HG03135 (cell line): ENCODE data around the gene OTOL1.
"Not testable (repeated sequence)": the region's sequence is repeated elsewhere in the genome, so short reads cannot be mapped to it uniquely, and the experiment has no call there.

Experiments
- ATAC-seq: cut with Tn5 transposase; IDR thresholded peaks from one replicate; pipeline ENCODE4 v1.9.1; 2021; ENCODE audit warnings: mild to moderate bottlenecking, moderate library complexity; ENCODE audit not compliant: unreplicated experiment

The OTOL1 gene

GRCh38 chr3:161496508-161496907 lies at the start of gene OTOL1:
Gene OTOL1 (plus strand): TSS chr3:161496808. CDS start chr3:161496808, 0 bp downstream.
- no peak for ATAC-seq

DNA sequence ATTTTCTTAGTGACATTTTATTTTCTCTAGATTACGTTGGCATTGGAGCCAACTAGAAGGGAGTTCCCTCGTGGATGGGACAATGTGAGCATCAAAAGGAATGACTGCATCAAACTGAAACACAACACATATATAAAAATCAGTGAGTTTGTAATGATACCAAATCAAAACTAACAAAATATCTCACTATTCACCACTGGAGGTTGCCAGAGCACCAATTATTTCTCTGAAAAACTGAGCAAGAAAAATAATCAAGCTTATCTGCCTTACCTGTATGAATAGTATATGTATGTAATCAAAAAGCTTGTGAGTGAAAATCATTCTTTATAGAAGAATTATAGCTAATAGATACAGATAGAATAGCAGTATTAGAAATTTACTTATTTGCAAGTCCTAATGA lies 46.8 kb upstream of the OTOL1 start:
- ATAC-seq, result no peak

DNA sequence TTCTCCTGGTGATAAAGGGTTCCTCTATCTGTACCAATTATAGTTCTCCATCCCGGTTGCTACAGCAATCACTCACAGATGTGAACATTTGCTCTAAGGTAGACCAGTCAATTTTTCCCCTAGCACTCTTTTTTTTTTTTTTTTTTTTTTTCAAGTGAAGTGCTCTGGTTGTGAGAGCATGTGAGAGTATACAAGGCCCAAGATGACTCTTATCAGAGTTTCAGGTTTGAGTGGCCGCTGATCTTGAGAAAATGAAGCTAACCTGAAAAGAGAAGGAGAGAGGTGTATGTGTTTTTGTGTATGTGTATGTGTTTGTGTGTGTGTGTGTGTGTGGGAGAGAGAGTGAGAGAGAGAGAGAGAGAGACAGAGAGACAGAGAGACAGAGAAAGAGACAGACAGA lies 44.4 kb upstream of the OTOL1 start:
- no peak for ATAC-seq

DNA sequence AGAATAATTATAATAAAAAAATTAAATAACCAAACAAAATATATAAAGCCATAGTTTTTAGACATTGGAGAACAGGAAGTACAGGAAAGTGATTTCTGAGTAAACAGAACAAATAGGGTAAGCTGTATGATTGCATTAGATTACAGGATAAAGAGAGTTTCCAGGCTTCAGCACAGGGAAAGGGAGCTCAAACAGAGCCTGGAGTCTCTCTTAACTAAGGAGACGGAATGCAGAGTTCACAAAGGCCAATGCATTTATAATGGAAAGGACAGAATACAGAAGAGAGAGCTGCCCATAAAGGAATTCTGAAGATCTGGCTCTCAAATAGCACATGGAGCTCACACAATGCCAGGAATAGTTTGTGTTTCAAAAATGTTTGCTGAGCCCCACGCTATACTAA lies 42.0 kb upstream of the OTOL1 start:
- no peak for ATAC-seq

- no peak for ATAC-seq
These were observed 40.6 kb upstream of the OTOL1 start for GRCh38 chr3:161455962-161456361.

GRCh38 chr3:161462138-161462537 lies 34.5 kb upstream of the OTOL1 start:
- no peak for ATAC-seq

GRCh38 chr3:161471211-161471610 lies 25.4 kb upstream of the OTOL1 start:
- no peak for ATAC-seq

DNA sequence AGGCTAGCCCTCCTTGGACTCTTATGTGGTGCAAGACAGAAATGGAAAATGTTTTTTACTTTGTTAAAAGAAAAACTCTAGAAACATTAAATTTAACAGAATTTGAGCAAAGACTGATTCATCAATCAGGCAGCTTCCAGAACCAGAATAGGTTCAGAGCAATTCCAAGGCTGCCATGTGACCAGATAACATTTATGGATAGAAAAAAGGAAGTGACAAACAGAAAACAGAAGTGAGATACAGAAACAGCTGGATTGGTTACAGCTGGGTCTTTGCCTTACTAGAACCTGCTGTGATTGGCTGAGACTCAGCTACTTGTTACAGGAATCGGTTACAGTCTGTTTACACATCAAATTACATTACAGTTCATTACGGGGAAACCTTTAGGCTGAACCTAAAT lies 22.5 kb upstream of the OTOL1 start:
- no peak for ATAC-seq

DNA sequence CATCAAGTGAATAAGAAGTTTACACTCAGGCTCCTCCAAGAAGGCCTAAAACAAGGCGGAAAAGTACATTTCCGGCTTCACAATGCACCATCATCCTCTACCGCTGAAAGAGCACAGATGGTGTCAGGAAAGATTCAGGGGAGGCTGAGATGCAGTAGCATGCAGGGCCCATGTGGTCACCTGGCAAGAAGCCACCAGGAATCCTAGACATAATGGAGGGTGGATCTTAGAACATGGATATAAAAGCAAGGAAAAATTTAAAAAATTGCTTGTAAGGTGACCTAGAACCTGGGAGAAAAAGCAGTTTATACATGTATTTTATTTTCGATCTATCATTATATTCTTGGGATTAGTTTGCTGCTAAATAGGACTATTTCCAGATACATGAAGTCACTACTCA lies 21.9 kb upstream of the OTOL1 start:
- no peak for ATAC-seq

- ATAC-seq, result no peak
These were observed 21.4 kb upstream of the OTOL1 start for GRCh38 chr3:161475206-161475605.

DNA sequence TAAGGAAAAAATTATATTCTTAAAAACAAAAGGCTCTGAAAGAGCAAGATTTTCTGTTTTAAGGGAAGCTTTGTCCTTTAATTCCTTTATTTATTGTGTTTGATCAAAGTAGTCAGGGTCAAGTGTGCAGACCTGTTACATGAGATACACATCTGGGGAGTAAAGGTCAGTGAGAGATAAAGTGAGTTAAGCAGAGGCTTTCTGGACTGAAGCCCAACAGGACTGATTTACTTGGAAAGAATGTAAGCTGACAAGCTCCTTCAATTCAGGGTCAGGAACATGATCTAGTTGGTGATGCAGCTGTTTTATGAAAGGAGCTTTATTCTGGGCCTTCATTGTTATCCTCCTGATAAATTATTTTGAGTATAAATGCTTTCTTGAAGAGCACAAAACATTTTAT lies 20.7 kb upstream of the OTOL1 start:
- no peak for ATAC-seq

- no peak for ATAC-seq
These were observed 12.4 kb upstream of the OTOL1 start for GRCh38 chr3:161484226-161484625.

DNA sequence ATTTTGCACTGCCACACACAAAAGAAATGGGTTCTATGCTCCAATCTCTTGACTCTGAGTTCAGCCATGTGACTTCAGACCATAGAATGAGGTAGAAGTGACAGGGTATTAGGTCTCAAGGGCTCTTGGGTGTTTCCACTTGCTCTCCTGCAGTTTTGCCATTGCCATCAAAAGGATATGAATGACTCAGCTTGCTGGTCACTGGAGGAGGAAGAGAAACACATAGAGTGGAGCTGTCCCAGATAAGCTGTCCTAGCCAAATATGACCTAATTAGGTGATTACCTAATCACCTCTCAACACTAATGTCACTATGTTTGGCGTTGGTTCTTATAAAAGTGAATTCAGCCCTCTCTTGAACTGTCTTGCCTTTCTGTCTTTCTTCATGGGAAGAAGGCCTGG lies 8.3 kb upstream of the OTOL1 start:
- not testable (repeated sequence) for ATAC-seq

- ATAC-seq, result peak; percentile 95
These were observed 7.2 kb upstream of the OTOL1 start for GRCh38 chr3:161489395-161489794.

GRCh38 chr3:161490845-161491244 lies 5.8 kb upstream of the OTOL1 start:
- ATAC-seq, result peak; percentile 42

DNA sequence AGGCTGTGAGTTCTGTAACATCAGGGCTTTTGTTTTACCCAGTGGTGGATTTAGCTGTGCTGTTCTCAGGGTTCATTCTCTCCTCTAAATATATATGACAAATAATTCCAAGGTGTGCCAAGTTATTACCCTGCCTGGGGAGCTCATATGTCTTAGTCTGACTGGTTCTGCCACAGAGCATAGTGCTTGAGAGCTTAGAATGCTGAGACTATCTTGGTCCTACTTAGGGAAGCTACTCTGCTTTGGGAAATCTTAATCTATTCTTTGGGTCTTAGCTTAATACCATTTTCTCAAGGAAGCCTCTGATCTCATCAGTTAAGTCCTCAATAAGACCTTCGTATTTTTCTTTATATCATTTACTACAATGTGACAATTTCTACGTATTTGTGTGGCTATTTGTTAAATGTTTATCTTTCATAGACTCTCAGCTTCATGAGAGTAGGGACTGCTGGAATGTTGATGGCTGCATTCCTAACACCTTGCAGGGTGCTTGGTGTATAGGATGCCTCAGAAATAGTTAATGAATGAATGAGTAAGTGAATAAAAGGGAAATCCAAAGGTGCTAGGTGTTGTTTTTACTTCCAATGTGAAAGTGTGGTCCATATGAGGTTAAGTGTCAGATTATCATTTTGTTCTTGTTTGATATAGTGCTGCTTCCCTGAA lies 1.8 kb downstream of the OTOL1 start:
- no peak for ATAC-seq

DNA sequence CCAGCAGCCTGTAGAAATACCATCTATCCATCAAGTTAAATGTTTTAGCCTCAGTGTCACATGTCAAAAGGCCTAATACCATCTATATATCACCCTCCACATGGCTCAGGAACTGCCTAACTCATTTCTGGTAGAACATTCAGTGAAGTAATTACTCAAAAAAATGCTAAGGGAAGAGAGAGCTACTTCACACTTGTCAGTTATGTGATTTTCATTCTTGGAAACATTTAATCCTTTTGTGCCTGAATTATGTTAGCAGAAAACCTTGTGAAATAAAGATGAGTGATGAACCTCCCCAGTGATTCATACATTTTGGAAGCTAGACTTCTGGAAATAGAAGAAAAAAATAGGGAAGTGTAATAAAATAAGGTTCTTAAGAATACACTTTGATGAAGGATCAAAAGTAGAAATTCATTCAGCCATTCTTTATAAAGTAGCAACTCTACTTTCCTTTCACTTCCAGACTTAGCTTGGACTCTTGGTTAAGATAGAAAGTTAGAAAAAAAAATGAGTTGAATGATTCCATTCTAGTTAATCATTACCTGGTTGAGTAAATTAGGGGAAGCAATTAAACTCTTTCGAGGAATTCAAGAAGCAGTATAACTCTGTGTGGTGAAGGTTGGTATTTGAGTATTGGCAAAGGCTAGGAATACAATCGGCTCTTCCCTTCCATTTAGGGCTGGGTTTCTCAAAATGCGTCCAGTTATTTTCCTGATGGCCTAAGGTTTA lies 3.6 kb downstream of the OTOL1 start:
- ATAC-seq, result no peak

- no peak for ATAC-seq
These were observed 6.7 kb downstream of the OTOL1 start for GRCh38 chr3:161503271-161503670.

DNA sequence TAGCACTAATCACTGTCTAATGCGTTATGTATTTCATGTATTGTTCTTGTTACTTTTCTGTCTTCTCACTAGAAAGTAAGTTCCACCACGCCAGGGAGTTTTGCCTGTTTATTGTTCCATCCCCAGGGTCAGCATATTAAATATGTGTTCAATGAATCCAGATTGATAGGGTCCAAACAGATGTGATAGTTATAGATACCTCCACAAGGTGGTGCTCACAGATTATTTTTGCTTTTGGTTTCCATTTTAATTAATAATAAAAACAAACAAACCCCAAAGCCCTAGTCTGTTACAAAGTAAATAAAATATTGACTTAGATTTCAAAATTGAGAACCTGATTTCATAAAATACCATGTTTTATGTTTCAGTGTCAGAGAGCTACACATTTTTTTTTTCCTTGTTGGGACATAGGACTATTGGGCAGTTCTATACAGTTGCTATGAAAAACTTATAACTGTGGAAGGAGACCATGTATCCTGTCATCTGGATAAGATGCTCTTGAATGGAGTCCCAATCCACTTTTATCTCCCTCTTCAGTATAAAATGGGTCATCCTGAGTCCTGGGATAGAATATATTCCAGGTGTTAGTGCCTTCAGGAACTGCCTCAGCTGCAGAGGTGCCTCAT lies 12.4 kb downstream of the OTOL1 start:
- ATAC-seq, result peak; percentile 74

GRCh38 chr3:161510510-161511260 lies 14.1 kb downstream of the OTOL1 start:
- no peak for ATAC-seq

GRCh38 chr3:161523916-161524315 lies 27.3 kb downstream of the OTOL1 start:
- no peak for ATAC-seq
